ENCODE results near the gene GADD45GIP1. TPM values are rescaled to one million over a fixed set of nuclear protein-coding genes. Genes with fewer than 3 reads are reported as not detected.
"Not testable (repeated sequence)": the region's sequence is repeated elsewhere in the genome, so short reads cannot be mapped to it uniquely, and the experiment has no call there.

Gene GADD45GIP1
- total RNA-seq, 1 experiment from 2014 or later: 20.0 TPM

- Mint-ChIP-seq H3K27me3 (ENCODE audit: unreplicated experiment) (no peaks in the 10 kb centered on the region), H3K4me3 (ENCODE audit: low read depth, unreplicated experiment) (peak overlapping the region; percentile 64), H3K4me1 (ENCODE audit: low read depth, unreplicated experiment) (no peaks in the 10 kb centered on the region), H3K27ac (ENCODE audit: unreplicated experiment) (peak overlapping the region; percentile 91), H3K9me3 (ENCODE audit: low read depth, unreplicated experiment) (no peaks in the 10 kb centered on the region), H3K36me3 (ENCODE audit: insufficient read depth, unreplicated experiment) (peaks cover 53% of the 10 kb centered on the region)
- CTCF ChIA-PET: no interaction called here
- intact Hi-C loops (cut with micrococcal nuclease; ENCODE audit: unreplicated experiment): no loop called here
- no TSS peak for BruUV-seq (replicated peaks)
- no peak for TF ChIP-seq CTCF (IDR thresholded peaks at IDR 0.05; ENCODE audit: unreplicated experiment)
- DNase-seq: no peak
These were observed 38.8 kb downstream of the GADD45GIP1 start for GRCh38 chr19:12918253-12918652.

- H3K9me3 Mint-ChIP-seq (ENCODE audit: low read depth, unreplicated experiment); H3K4me1 Mint-ChIP-seq (ENCODE audit: low read depth, unreplicated experiment); CTCF ChIA-PET; intact Hi-C loops (cut with micrococcal nuclease; ENCODE audit: unreplicated experiment); DNase-seq; H3K27ac Mint-ChIP-seq (ENCODE audit: unreplicated experiment); H3K4me3 Mint-ChIP-seq (ENCODE audit: low read depth, unreplicated experiment); BruUV-seq (replicated peaks); H3K27me3 Mint-ChIP-seq (ENCODE audit: unreplicated experiment): not testable (repeated sequence)
- peaks cover 33% of the 10 kb centered on the region for H3K36me3 Mint-ChIP-seq (ENCODE audit: insufficient read depth, unreplicated experiment)
These were observed 41.2 kb downstream of the GADD45GIP1 start for GRCh38 chr19:12915860-12916259.

- CTCF ChIA-PET: no interaction called here
- H3K27ac Mint-ChIP-seq (ENCODE audit: unreplicated experiment): no peak overlapping the region
These were observed 43.0 kb downstream of the GADD45GIP1 start for GRCh38 chr19:12913851-12914690.

GRCh38 chr19:12913011-12913561 is 43.9 kb downstream of the GADD45GIP1 start:
- no peaks in the 10 kb centered on the region for H3K27me3 Mint-ChIP-seq (ENCODE audit: unreplicated experiment)
- no peak overlapping the region for H3K27ac Mint-ChIP-seq (ENCODE audit: unreplicated experiment)
- no peaks in the 10 kb centered on the region for H3K9me3 Mint-ChIP-seq (ENCODE audit: low read depth, unreplicated experiment)
- peaks cover 9% of the 10 kb centered on the region for H3K36me3 Mint-ChIP-seq (ENCODE audit: insufficient read depth, unreplicated experiment)
- H3K4me3 Mint-ChIP-seq (ENCODE audit: low read depth, unreplicated experiment): no peak overlapping the region
- TF ChIP-seq CTCF (IDR thresholded peaks at IDR 0.05; ENCODE audit: unreplicated experiment): no peak
- no TSS peak for BruUV-seq (replicated peaks)
- intact Hi-C loops (cut with micrococcal nuclease; ENCODE audit: unreplicated experiment): no loop called here
- H3K4me1 Mint-ChIP-seq (ENCODE audit: low read depth, unreplicated experiment): no peaks in the 10 kb centered on the region
- CTCF ChIA-PET: no interaction called here
- no peak for DNase-seq

More at GRCh38 chr19:12913851-12914690, 43.0 kb downstream of the GADD45GIP1 start:
- H3K27me3 Mint-ChIP-seq (ENCODE audit: unreplicated experiment): no peaks in the 10 kb centered on the region
- no peaks in the 10 kb centered on the region for H3K9me3 Mint-ChIP-seq (ENCODE audit: low read depth, unreplicated experiment)
- H3K4me1 Mint-ChIP-seq (ENCODE audit: low read depth, unreplicated experiment): no peaks in the 10 kb centered on the region
- H3K4me3 Mint-ChIP-seq (ENCODE audit: low read depth, unreplicated experiment): no peak overlapping the region
- DNase-seq: no peak
- H3K36me3 Mint-ChIP-seq (ENCODE audit: insufficient read depth, unreplicated experiment): peaks cover 17% of the 10 kb centered on the region
- intact Hi-C loops (cut with micrococcal nuclease; ENCODE audit: unreplicated experiment): no loop called here
- no peak for TF ChIP-seq CTCF (IDR thresholded peaks at IDR 0.05; ENCODE audit: unreplicated experiment)
- BruUV-seq (replicated peaks): no TSS peak

GRCh38 chr19:12912571-12912970 is 44.5 kb downstream of the GADD45GIP1 start:
- H3K36me3 Mint-ChIP-seq (ENCODE audit: insufficient read depth, unreplicated experiment): peaks cover 4% of the 10 kb centered on the region
- no peak for TF ChIP-seq CTCF (IDR thresholded peaks at IDR 0.05; ENCODE audit: unreplicated experiment)
- no peak overlapping the region for H3K4me3 Mint-ChIP-seq (ENCODE audit: low read depth, unreplicated experiment)
- intact Hi-C loops (cut with micrococcal nuclease; ENCODE audit: unreplicated experiment): no loop called here
- CTCF ChIA-PET: no interaction called here
- no TSS peak for BruUV-seq (replicated peaks)
- no peaks in the 10 kb centered on the region for H3K27me3 Mint-ChIP-seq (ENCODE audit: unreplicated experiment)
- H3K9me3 Mint-ChIP-seq (ENCODE audit: low read depth, unreplicated experiment): no peaks in the 10 kb centered on the region
- H3K4me1 Mint-ChIP-seq (ENCODE audit: low read depth, unreplicated experiment): no peaks in the 10 kb centered on the region
- no peak overlapping the region for H3K27ac Mint-ChIP-seq (ENCODE audit: unreplicated experiment)
- DNase-seq: no peak
